SK-N-SH (cell line): ENCODE data around the gene VCP.

Source experiments
- CTCF ChIP-seq: fragments of 200-600 bp; sonication (generic); IDR thresholded peaks from 2 replicates; pipeline ENCODE4 v1.6.1; 2017; ENCODE audit warnings: antibody characterized with exemption, mild to moderate bottlenecking, moderate library complexity
- ELF1 ChIP-seq: IDR thresholded peaks from 2 replicates; pipeline ENCODE4 v1.4.0; 2012
- GATA2 ChIP-seq: sonication (generic); formaldehyde crosslinking; IDR thresholded peaks from 2 replicates; pipeline ENCODE4 v1.5.0; 2020; ENCODE audit warnings: mild to moderate bottlenecking, missing genetic modification reagents
- POLR2AphosphoS5 ChIP-seq: IDR thresholded peaks from 2 replicates; pipeline ENCODE4 v1.6.1; 2012; ENCODE audit warnings: low read depth, low read length
- YY1 ChIP-seq: IDR thresholded peaks from 2 replicates; pipeline ENCODE4 v1.4.0; 2012; ENCODE audit warnings: low read depth, mild to moderate bottlenecking

- TF ChIP-seq CTCF (no peak), YY1 (no peak), ELF1 (no peak), GATA2 (CRISPR knock-in tag) (no peak), POLR2AphosphoS5 (no peak)
These were observed 33.3 kb upstream of the VCP start for GRCh38 chr9:35105571-35106342.
